Epidermal melanocyte (primary cell): ENCODE results near the gene RDM1.

Source experiments
- DNase-seq: peaks from one replicate; pipeline ENCODE4 v3.0.0; 2011; ENCODE audit warnings: low spot score; ENCODE audit not compliant: insufficient read length

The RDM1 gene

GRCh38 chr17:35934760-35935159 is 4.2 kb upstream of the RDM1 start:
- DNase-seq = no peak

GRCh38 chr17:35932586-35932985 is 2.0 kb upstream of the RDM1 start:
- no peak for DNase-seq

- no peak for DNase-seq
Observed at GRCh38 chr17:35931794-35932425, 1.3 kb upstream of the RDM1 start.

- DNase-seq = no peak
Observed at GRCh38 chr17:35927714-35928113, 2.9 kb downstream of the RDM1 start.

- DNase-seq = no peak
Observed at GRCh38 chr17:35923609-35924114, 6.9 kb downstream of the RDM1 start.

GRCh38 chr17:35920229-35920628 is 10.3 kb downstream of the RDM1 start:
- DNase-seq = no peak

- no peak for DNase-seq
Observed at GRCh38 chr17:35918665-35919064, 11.9 kb downstream of the RDM1 start.

GRCh38 chr17:35917519-35918213 is 12.9 kb downstream of the RDM1 start:
- DNase-seq = no peak

GRCh38 chr17:35915153-35915964 is 15.2 kb downstream of the RDM1 start:
- no peak for DNase-seq

GRCh38 chr17:35914354-35914753 is 16.2 kb downstream of the RDM1 start:
- DNase-seq = no peak

GRCh38 chr17:35913609-35914008 is 17.0 kb downstream of the RDM1 start:
- no peak for DNase-seq

- DNase-seq = no peak
Observed at GRCh38 chr17:35912942-35913341, 17.6 kb downstream of the RDM1 start.

GRCh38 chr17:35912339-35912912 is 18.1 kb downstream of the RDM1 start:
- DNase-seq = no peak

GRCh38 chr17:35909408-35909807 is 21.2 kb downstream of the RDM1 start:
- no peak for DNase-seq

GRCh38 chr17:35907691-35908090 is 22.9 kb downstream of the RDM1 start:
- no peak for DNase-seq

GRCh38 chr17:35906926-35907637 is 23.5 kb downstream of the RDM1 start:
- DNase-seq = no peak

GRCh38 chr17:35906191-35906925 is 24.2 kb downstream of the RDM1 start:
- DNase-seq = no peak

GRCh38 chr17:35903451-35903850 is 27.1 kb downstream of the RDM1 start:
- no peak for DNase-seq

- no peak for DNase-seq
Observed at GRCh38 chr17:35901631-35902175, 28.9 kb downstream of the RDM1 start.
